H1 (cell line): Measurements from ENCODE around the gene GTPBP6. TPM values are rescaled to one million over a fixed set of nuclear protein-coding genes. Genes with fewer than 3 reads are reported as not detected.
A peak's percentile ranks its signal among the peaks of the same experiment; 100 is the strongest.

Experiments
- CTCF ChIA-PET: fragments of 300-600 bp; sonication (Branson Sonifier 250); formaldehyde crosslinking; loops from one replicate; lab custom pipeline; 2021; ENCODE audit not compliant: partially characterized antibody; lab: Charles Lee
- POLR2A ChIA-PET: fragments of 300-600 bp; sonication (Branson Sonifier 250); formaldehyde crosslinking; loops from one replicate; lab custom pipeline; 2021; ENCODE audit warnings: inconsistent platforms; ENCODE audit not compliant: partially characterized antibody; lab: Charles Lee
- DNase-seq, 2 experiments: peaks; one replicate each; pipeline versions ENCODE4 v3.0.0 to v3.0.0-alpha.2; 2010 to 2022; ENCODE audit warnings: low spot score in 2 of 2, low read depth in 1 of 2, mixed read lengths in 1 of 2
- FAIRE-seq: peaks from 2 replicates; lab custom pipeline; 2011; peaks lifted over from hg19 to GRCh38; lab: Jason Lieb, UNC
- H2AFZ ChIP-seq: 2 replicates; pipeline ENCODE4 v1.8.1; 2012; ENCODE audit warnings: low read length, inconsistent platforms
- H2AK5ac ChIP-seq: 2 replicates; pipeline ENCODE4 v1.6.1; 2013; ENCODE audit warnings: low read depth, low read length
- H2BK120ac ChIP-seq: replicated peaks from 2 replicates; pipeline ENCODE3; 2013; ENCODE audit warnings: low read depth, low read length, inconsistent platforms
- H2BK12ac ChIP-seq: 2 replicates; pipeline ENCODE4 v1.6.1; 2013; ENCODE audit warnings: low read depth, low read length
- H2BK15ac ChIP-seq: 2 replicates; pipeline ENCODE4 v1.6.1; 2013; ENCODE audit warnings: low read length
- H2BK20ac ChIP-seq: 2 replicates; pipeline ENCODE4 v1.6.1; 2013; ENCODE audit warnings: low read length
- H2BK5ac ChIP-seq: 2 replicates; pipeline ENCODE4 v1.6.1; 2013; ENCODE audit warnings: low read depth, low read length
- H3K14ac ChIP-seq: 2 replicates; pipeline ENCODE4 v1.6.1; 2013; ENCODE audit warnings: inconsistent platforms; ENCODE audit not compliant: insufficient read length
- H3K18ac ChIP-seq: 2 replicates; pipeline ENCODE4 v1.6.1; 2013; ENCODE audit warnings: low read length; ENCODE audit errors: extremely low read depth
- H3K23ac ChIP-seq: 2 replicates; pipeline ENCODE4 v1.6.1; 2013; ENCODE audit warnings: inconsistent platforms; ENCODE audit not compliant: insufficient read length
- H3K23me2 ChIP-seq: 2 replicates; pipeline ENCODE4 v1.6.1; 2013; ENCODE audit warnings: low read depth, low read length
- H3K27ac ChIP-seq: 2 replicates; pipeline ENCODE4 v1.6.1; 2011; ENCODE audit warnings: low read depth, low read length, inconsistent platforms
- H3K27me3 ChIP-seq, 4 experiments: replicated peaks in 1 of 4; 1 replicate in 1 of 4; 2 replicates in 3 of 4; pipeline versions ENCODE4 v1.6.1 to v1.8.1; 2011 to 2013; ENCODE audit warnings: low read length in 3 of 4, mild to moderate bottlenecking in 3 of 4, inconsistent platforms in 2 of 4, mixed read lengths in 2 of 4, moderate library complexity in 1 of 4; ENCODE audit not compliant: control insufficient read depth in 3 of 4, insufficient read depth in 3 of 4; ENCODE audit errors: extremely low read depth in 1 of 4
- H3K36me3 ChIP-seq, 4 experiments: 2 replicates each; pipeline versions ENCODE4 v1.6.1 to v1.8.1; 2011 to 2013; ENCODE audit warnings: mild to moderate bottlenecking in 4 of 4, low read length in 3 of 4, moderate library complexity in 2 of 4, control low read depth in 1 of 4, inconsistent platforms in 1 of 4; ENCODE audit not compliant: insufficient read depth in 4 of 4, control insufficient read depth in 2 of 4
- H3K4ac ChIP-seq: replicated peaks from 2 replicates; pipeline ENCODE3; 2013; ENCODE audit warnings: low read length, low read depth, mixed read lengths, inconsistent platforms; ENCODE audit not compliant: insufficient read length
- H3K4me1 ChIP-seq, 4 experiments: replicated peaks in 1 of 4; 1 replicate in 1 of 4; 2 replicates in 3 of 4; pipeline versions ENCODE4 v1.6.1 to v1.8.1; 2011 to 2013; ENCODE audit warnings: low read length in 3 of 4, inconsistent platforms in 2 of 4, mixed read lengths in 1 of 4; ENCODE audit not compliant: insufficient read depth in 4 of 4, control insufficient read depth in 3 of 4
- H3K4me2 ChIP-seq, 2 experiments: 2 replicates each; pipeline versions ENCODE4 v1.6.1 to v1.8.1; 2011 to 2013; ENCODE audit warnings: low read depth in 2 of 2, low read length in 2 of 2, control low read depth in 1 of 2, inconsistent platforms in 1 of 2, mild to moderate bottlenecking in 1 of 2; ENCODE audit not compliant: insufficient read depth in 1 of 2
- H3K4me3 ChIP-seq, 4 experiments: fragments of 200-600, 300-600 bp in 1 of 4; sonication (generic), shearing (Covaris generic), sonication (Bioruptor Twin) in 1 of 4; 2 replicates each; pipeline versions ENCODE4 v1.5.1 to v1.8.1; 2011 to 2016; ENCODE audit warnings: low read length in 4 of 4, low read depth in 3 of 4, control low read depth in 2 of 4, inconsistent platforms in 2 of 4, mild to moderate bottlenecking in 2 of 4, mixed read lengths in 1 of 4, moderate library complexity in 1 of 4; ENCODE audit not compliant: insufficient read depth in 2 of 4; ENCODE audit errors: extremely low read depth in 1 of 4
- H3K56ac ChIP-seq: replicated peaks from 2 replicates; pipeline ENCODE3; 2013; ENCODE audit warnings: low read depth, mild to moderate bottlenecking, mixed read lengths, low read length, inconsistent platforms; ENCODE audit not compliant: insufficient read length
- H3K79me1 ChIP-seq: 2 replicates; pipeline ENCODE4 v1.6.1; 2013; ENCODE audit warnings: low read depth, low read length, control low read depth
- H3K79me2 ChIP-seq, 2 experiments: 2 replicates each; pipeline versions ENCODE4 v1.6.1 to v1.8.1; 2012 to 2013; ENCODE audit warnings: low read length in 2 of 2, mild to moderate bottlenecking in 2 of 2, inconsistent platforms in 1 of 2; ENCODE audit not compliant: insufficient read depth in 2 of 2, control insufficient read depth in 1 of 2
- H3K9ac ChIP-seq, 4 experiments: replicated peaks in 1 of 4; 1 replicate in 1 of 4; 2 replicates in 3 of 4; pipeline versions ENCODE4 v1.6.1 to v1.8.1; 2011 to 2013; ENCODE audit warnings: low read depth in 3 of 4, low read length in 3 of 4, control low read depth in 2 of 4, mild to moderate bottlenecking in 2 of 4, moderate library complexity in 2 of 4, inconsistent platforms in 1 of 4; ENCODE audit errors: extremely low read depth in 1 of 4
- H3K9me3 ChIP-seq, 2 experiments: 2 replicates each; pipeline versions ENCODE4 v1.6.1 to v1.8.1; 2012 to 2013; ENCODE audit warnings: mild to moderate bottlenecking in 2 of 2, moderate library complexity in 2 of 2, control low read depth in 1 of 2, inconsistent platforms in 1 of 2, low read depth in 1 of 2, low read length in 1 of 2, mixed read lengths in 1 of 2; ENCODE audit not compliant: insufficient read depth in 2 of 2
- H4K20me1 ChIP-seq, 2 experiments: replicated peaks in 1 of 2; 2 replicates each; pipeline versions ENCODE3 to v1.8.1; 2011 to 2013; ENCODE audit warnings: inconsistent platforms in 2 of 2, low read length in 2 of 2, mild to moderate bottlenecking in 1 of 2; ENCODE audit not compliant: insufficient read depth in 2 of 2, control insufficient read depth in 1 of 2
- H4K5ac ChIP-seq: 2 replicates; pipeline ENCODE4 v1.6.1; 2013; ENCODE audit warnings: low read length, low read depth, mixed read lengths, inconsistent platforms; ENCODE audit not compliant: insufficient read length
- H4K8ac ChIP-seq: 2 replicates; pipeline ENCODE4 v1.8.0; 2013; ENCODE audit warnings: mild to moderate bottlenecking, moderate library complexity, low read length, inconsistent platforms; ENCODE audit not compliant: insufficient read depth; ENCODE audit errors: extremely low read depth
- H4K91ac ChIP-seq: replicated peaks from 2 replicates; pipeline ENCODE3; 2013; ENCODE audit warnings: low read length, mixed read lengths, inconsistent platforms; ENCODE audit not compliant: insufficient read length
- BACH1 ChIP-seq: IDR thresholded peaks from 2 replicates; pipeline ENCODE4 v1.6.1; 2012; ENCODE audit warnings: low read length, improper control_type of control experiment
- HDAC2 ChIP-seq, 2 experiments: fragments of 300-600 bp in 1 of 2; sonication (generic) in 1 of 2; IDR thresholded peaks; 2 replicates each; pipeline ENCODE4 v1.6.1; 2011 to 2012; ENCODE audit warnings: low read depth in 2 of 2, low read length in 2 of 2, mild to moderate bottlenecking in 2 of 2, moderate library complexity in 2 of 2, borderline replicate concordance in 1 of 2, inconsistent platforms in 1 of 2
- SP2 ChIP-seq: IDR thresholded peaks from 2 replicates; pipeline ENCODE4 v1.6.1; 2012; ENCODE audit warnings: mild to moderate bottlenecking, low read length, inconsistent platforms
- WGBS, 2 experiments: shearing (Covaris generic) in 1 of 2; methylation state at CpG; one replicate each; pipeline versions ENCODE4 v1.1.6 to v1.1.7; 2013 to 2015; ENCODE audit warnings: low lambda C conversion rate in 2 of 2, mixed read lengths in 2 of 2, inconsistent platforms in 1 of 2, low coverage in 1 of 2, missing lambda C conversion rate in 1 of 2; ENCODE audit not compliant: insufficient replicate concordance in 2 of 2, insufficient coverage in 1 of 2, insufficient read length in 1 of 2; ENCODE audit errors: extremely low coverage in 1 of 2, missing lambda C conversion rate in 1 of 2; 5-methylcytosine and 5-hydroxymethylcytosine counted together
- polyA plus RNA-seq, 7 experiments: library from polyadenylated mRNA; depleted of rRNA in 3 of 7; stranded (reverse) in 5 of 7; unstranded in 2 of 7; fragments of >200 nt in 5 of 7; fragments of 200-250 nt in 2 of 7; gene quantifications; 1 replicate in 5 of 7; 2 replicates in 1 of 7; 4 replicates in 1 of 7; pipeline versions ENCODE4 v1.2.1 to v1.2.3, GENCODE V29; 2011 to 2013; ENCODE audit warnings: missing spikeins in 2 of 7, mixed read lengths in 2 of 7
- total RNA-seq: library from RNA; stranded (reverse); fragmentation: NEBNext Ultra II Directional; extraction: Animal tissue kit (Norgen Biotek cat#: 25700); gene quantifications from 2 replicates; pipeline ENCODE4 v1.2.1, GENCODE V29; 2021

The GTPBP6 gene
- total and polyA plus RNA-seq, 2 of the 8 experiments (the other 6 are each of a cell fraction or from before 2014, with no cell fraction given): 33.9 to 57.1 TPM

DNA sequence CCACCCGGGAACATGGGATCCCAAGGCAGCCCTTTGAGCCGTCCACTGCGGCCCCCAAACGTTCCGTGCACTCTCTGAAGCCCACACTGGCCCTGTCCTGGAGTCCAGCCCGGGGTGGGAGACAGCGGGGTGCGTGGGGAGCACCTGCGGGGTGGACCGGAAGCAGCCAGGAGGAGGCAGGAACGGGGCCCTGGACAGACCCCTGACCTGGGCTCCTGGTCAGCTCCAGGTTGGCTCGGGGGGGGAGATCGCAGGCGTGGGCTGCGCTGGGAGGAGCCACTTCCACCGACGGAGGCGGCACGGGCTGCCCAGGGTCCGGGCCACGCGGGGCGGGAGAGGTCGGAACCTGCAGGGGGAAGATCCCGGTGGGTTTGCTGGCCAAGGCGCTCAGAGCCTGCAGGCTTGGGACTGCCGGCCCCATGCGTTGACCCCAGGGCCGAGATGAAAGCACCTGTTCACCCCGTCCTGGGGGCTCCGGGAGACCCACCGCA is 43.1 kb downstream of the GTPBP6 start:
- Histone ChIP-seq H3K4me3 (peak overlapping the region; percentile 32 to 78 (median 75)), H3K79me2 (peaks cover 6 to 14% of the 10 kb centered on the region in 2 experiments; a peak in 2 of 4 replicates), H3K4ac (peak overlapping the region; percentile 85), H2BK20ac (no peak overlapping the region), H3K23me2 (peaks cover 21% of the 10 kb centered on the region), H2BK5ac (peak overlapping the region; percentile 78; the same call in 1 of the 2 replicates), H4K91ac (peak overlapping the region; percentile 91), H3K9me3 (no peaks in the 10 kb centered on the region), H4K5ac (no peak overlapping the region), H2BK15ac (0 out of 2 replicates have a peak overlapping the region, but pooled peaks have one; percentile 16), H2AK5ac (no peak overlapping the region; the same call in 1 of the 2 replicates), H3K36me3 (peaks cover 0 to 6% (median 0%) of the 10 kb centered on the region in 4 experiments; a peak in 2 of 8 replicates), H3K4me1 (peaks cover 0 to 20% (median 12%) of the 10 kb centered on the region in 4 experiments; a peak in 6 of 7 replicates), H2AFZ (no peak overlapping the region), H3K4me2 (peak overlapping the region; percentile 92 to 99), H3K27ac (no peak overlapping the region; the same call in 1 of the 2 replicates), H3K79me1 (peaks cover 3% of the 10 kb centered on the region), H2BK12ac (peak overlapping the region; percentile 27; the same call in 1 of the 2 replicates), H2BK120ac (peak overlapping the region; percentile 64), H3K23ac (no peak overlapping the region), H4K8ac (peak overlapping the region; percentile 39; the same call in 1 of the 2 replicates), H3K27me3 (no peaks in the 10 kb centered on the region), H3K14ac (no peak overlapping the region), H3K9ac (no peak overlapping the region), H3K18ac (peak overlapping the region; percentile 7), H3K56ac (peak overlapping the region; percentile 69), H4K20me1 (peaks cover 0 to 2% of the 10 kb centered on the region in 2 experiments)
- DNase-seq (peak in 1 of 2 experiments; percentile 66), FAIRE-seq (no peak)
- ChIA-PET POLR2A (no interaction called here), CTCF (no interaction called here)
- TF ChIP-seq HDAC2 (IDR thresholded peaks at IDR 0.05; ENCODE audit: borderline replicate concordance in 1 of 2, low read depth in 2 of 2, low read length in 2 of 2): 0 out of 4 replicates have a peak, but pooled peaks of 1 of the 2 experiments have one; percentile 6
- TF ChIP-seq SP2: no peak
- peak; percentile 34; the same call in 1 of the 2 replicates for TF ChIP-seq BACH1
- 32% methylated on average over 22 of the region's 32 CpGs; no CpG with 5 or more reads in 1 of the 2 experiments for WGBS, 2 experiments
